ENCODE data around the gene TLNRD1.
A peak's percentile ranks its signal among the peaks of the same experiment; 100 is the strongest.

Gene TLNRD1

GRCh38 chr15:81002331-81003096, 1.8 kb downstream of the TLNRD1 start:
- Histone ChIP-seq H3K9me3 (no peaks in the 10 kb centered on the region), H3K4me3 (ENCODE audit: low read depth, low read length) (peak overlapping the region; percentile 83), H3K36me3 (peaks cover 5% of the 10 kb centered on the region), H3K27me3 (no peaks in the 10 kb centered on the region), H3K4me1 (no peaks in the 10 kb centered on the region)
- DNase-seq, result peak; percentile 12
- TF ChIP-seq CTCF (IDR thresholded peaks at IDR 0.05; ENCODE audit: low read depth, low read length), result no peak

DNA sequence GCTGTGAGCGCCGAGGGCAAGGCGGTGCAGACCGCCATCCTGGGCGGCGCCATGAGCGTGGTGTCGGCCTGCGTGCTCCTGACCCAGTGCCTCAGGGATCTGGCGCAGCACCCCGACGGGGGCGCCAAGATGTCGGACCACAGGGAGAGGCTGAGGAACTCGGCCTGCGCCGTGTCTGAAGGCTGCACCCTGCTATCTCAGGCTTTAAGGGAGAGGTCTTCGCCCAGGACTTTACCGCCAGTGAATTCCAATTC, 2.3 kb downstream of the TLNRD1 start:
- TF ChIP-seq CTCF (IDR thresholded peaks at IDR 0.05; ENCODE audit: low read depth, low read length), result no peak
- no peak for DNase-seq
- H3K4me1 ChIP-seq, result no peaks in the 10 kb centered on the region
- no peaks in the 10 kb centered on the region for H3K27me3 ChIP-seq
- no peaks in the 10 kb centered on the region for H3K9me3 ChIP-seq
- H3K36me3 ChIP-seq, result peaks cover 5% of the 10 kb centered on the region
- no peak overlapping the region for H3K4me3 ChIP-seq (ENCODE audit: low read depth, low read length)

DNA sequence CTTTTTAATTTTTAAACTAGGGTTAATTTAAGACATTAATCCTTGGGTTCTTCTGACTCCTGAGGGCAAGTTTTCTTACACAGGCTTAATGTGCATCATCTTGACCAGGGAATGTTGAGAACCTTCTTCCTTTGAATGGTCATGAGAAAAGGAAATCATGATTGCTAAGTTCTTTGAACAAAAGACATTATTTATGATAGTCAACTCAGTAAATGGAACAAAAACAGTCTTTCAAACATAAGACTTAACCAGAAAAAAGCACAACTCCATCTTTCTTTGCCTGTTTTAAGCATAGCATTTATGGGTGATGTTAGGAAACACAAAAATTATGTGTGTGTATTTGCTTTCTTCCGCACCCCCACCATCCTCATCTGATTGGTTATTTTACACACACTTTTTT, 5.4 kb downstream of the TLNRD1 start:
- no peaks in the 10 kb centered on the region for H3K27me3 ChIP-seq
- no peaks in the 10 kb centered on the region for H3K4me1 ChIP-seq
- H3K4me3 ChIP-seq (ENCODE audit: low read depth, low read length), result no peak overlapping the region
- no peaks in the 10 kb centered on the region for H3K9me3 ChIP-seq
- peaks cover 5% of the 10 kb centered on the region for H3K36me3 ChIP-seq
- no peak for DNase-seq
- no peak for TF ChIP-seq CTCF (IDR thresholded peaks at IDR 0.05; ENCODE audit: low read depth, low read length)

GRCh38 chr15:81007428-81008064, 6.8 kb downstream of the TLNRD1 start:
- H3K4me1 ChIP-seq, result no peaks in the 10 kb centered on the region
- TF ChIP-seq CTCF (IDR thresholded peaks at IDR 0.05; ENCODE audit: low read depth, low read length), result no peak

DNA sequence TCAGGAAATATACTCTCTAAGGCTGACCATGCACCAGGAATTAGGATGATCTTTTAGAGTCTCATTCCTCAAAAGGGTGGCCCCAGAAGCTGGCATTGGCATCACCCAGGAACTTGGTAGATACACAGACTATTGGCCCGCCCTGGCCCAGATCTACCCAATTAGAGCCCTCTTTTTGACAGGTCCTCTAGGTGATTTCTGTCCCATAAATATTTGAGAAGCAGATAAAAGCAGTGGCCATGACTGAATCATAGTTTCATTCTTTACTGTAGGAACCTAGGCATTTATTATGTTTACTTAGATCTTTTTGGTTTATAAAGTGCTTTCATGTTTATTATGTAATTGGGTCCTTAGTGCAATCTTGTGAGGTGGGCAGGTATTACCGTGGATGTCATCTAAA, 7.6 kb downstream of the TLNRD1 start:
- no peak overlapping the region for H3K4me3 ChIP-seq (ENCODE audit: low read depth, low read length)
- no peaks in the 10 kb centered on the region for H3K4me1 ChIP-seq
- DNase-seq, result no peak
- no peaks in the 10 kb centered on the region for H3K27me3 ChIP-seq
- no peaks in the 10 kb centered on the region; the same call in none of the 2 replicates for H3K36me3 ChIP-seq
- H3K9me3 ChIP-seq, result no peaks in the 10 kb centered on the region
- no peak for TF ChIP-seq CTCF (IDR thresholded peaks at IDR 0.05; ENCODE audit: low read depth, low read length)

More at GRCh38 chr15:81007428-81008064, 6.8 kb downstream of the TLNRD1 start:
- no peak for DNase-seq
- H3K9me3 ChIP-seq, result no peaks in the 10 kb centered on the region
- peaks cover 5% of the 10 kb centered on the region for H3K36me3 ChIP-seq
- no peak overlapping the region for H3K4me3 ChIP-seq (ENCODE audit: low read depth, low read length)
- no peaks in the 10 kb centered on the region for H3K27me3 ChIP-seq

DNA sequence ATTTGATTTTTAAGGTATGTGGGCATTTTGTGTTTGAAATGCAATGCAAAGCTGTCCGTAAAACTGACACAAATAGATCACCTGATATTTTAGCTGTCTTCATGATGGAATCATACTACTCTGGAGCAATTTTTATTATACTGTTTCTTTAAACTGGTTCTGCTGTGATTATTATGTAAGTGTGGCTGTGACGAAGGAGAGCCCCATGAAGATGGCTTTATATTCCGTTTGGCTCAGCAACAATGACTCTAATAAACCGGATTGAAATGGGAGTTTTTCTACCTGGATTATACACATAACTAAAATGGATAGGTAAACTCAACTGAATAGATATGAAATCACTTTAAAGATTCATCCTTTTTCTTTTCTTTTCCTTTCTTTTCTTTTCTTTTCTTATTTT, 9.4 kb downstream of the TLNRD1 start:
- no peaks in the 10 kb centered on the region for H3K9me3 ChIP-seq
- no peak for TF ChIP-seq CTCF (IDR thresholded peaks at IDR 0.05; ENCODE audit: low read depth, low read length)
- H3K36me3 ChIP-seq, result no peaks in the 10 kb centered on the region; the same call in none of the 2 replicates
- H3K4me3 ChIP-seq (ENCODE audit: low read depth, low read length), result no peak overlapping the region
- DNase-seq, result no peak
- no peaks in the 10 kb centered on the region for H3K4me1 ChIP-seq
- no peaks in the 10 kb centered on the region for H3K27me3 ChIP-seq

All from BE2C (cell line).